Astrocyte of the hippocampus (primary cell): Measurements from ENCODE around the gene PCCA.
A peak's percentile ranks its signal among the peaks of the same experiment; 100 is the strongest.

Experiments
- DNase-seq: peaks from one replicate; pipeline ENCODE4 v3.0.0; 2011; ENCODE audit warnings: low read depth, low spot score

Gene PCCA

DNA sequence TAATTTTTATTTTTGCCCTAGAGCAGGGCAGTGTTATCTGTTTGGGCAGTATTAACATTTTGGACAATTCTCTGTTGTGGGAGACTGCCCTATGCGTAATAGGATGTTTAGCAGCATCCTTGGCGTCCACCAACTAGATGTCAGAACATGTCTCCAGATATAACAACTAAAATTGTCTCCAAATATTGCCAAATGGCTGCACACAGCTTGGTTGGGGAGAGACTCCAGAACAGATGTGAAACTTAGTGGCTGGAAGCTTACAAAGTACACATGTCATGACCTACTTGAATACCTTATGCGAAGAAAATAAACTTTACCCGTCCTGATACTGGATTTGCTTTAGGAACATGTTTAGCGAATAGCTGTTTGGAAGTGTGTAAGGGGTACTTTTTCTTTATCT is 376.7 kb downstream of the PCCA start:
- no peak for DNase-seq

DNA sequence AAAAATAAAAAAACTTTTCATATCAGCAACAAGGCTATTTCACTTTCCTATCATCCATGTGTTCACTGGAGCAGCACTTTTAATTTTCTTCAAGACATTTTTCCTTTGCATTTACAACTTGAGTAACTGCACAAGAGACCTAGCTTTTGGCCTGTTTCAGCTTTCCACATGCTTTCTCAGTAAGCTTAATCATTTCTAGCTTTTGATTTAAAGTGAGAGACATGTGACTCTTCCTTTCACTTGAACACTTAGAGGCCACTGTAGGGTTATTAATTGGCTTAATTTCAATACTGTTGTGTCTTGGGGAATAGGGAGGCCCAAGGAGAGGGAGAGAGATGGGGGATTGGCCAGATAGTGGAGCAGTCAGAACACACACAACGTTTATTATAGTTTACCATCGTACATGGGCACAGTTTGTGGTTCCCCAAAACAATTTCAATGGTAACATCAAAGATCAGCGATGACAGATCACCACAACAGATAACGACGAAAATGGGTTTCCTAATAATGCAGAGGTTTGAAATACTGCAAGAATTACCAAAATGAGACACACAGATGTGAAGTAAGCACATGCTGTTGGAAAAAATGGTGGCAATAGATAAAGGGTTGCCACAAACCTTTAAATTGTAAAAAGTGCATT is 382.1 kb downstream of the PCCA start:
- DNase-seq = no peak

DNA sequence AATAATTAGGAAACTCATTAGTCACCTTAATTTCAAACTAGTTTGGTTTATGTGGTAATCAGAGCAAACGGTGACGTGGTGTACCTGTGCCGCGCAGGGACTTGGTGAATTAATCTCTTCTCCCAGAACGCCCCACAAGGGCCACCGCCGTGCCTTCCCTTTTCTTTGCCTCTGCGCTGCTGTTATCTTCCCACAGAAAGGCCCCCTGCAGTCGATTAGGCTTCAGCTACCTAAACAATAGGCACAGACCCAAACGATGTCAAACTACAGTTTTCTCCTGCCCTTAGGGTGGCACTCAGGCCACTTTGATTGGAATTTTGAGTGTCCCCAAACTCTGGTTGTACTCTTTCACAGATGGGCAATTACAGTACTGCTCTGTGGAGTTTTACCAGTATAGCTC is 384.2 kb downstream of the PCCA start:
- DNase-seq = peak; percentile 4

DNA sequence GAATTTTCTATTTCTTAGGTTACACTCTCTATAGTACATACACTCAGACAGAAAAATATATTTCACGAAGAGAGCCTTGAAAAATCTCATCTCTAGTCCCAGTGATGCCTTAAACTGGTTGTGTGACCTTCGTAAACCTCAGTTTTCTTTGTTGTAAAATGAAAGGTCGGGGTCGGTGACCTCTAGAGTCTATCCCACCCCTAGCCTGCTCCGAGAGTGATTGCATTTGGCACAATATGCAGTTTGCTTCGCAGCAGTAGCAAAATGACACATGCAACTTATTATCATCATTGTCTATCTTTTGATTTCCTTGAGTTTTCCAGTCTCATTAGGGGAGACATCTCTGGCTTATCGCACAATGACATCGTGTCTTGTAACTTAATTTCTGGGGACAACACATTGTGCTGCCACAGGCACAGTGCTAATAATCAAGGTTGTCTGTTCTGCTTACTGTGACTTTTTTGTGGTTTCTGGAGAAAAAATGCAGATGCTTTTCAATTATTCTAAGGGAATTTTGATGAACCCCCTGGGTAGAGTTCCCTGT is 384.7 kb downstream of the PCCA start:
- no peak for DNase-seq

DNA sequence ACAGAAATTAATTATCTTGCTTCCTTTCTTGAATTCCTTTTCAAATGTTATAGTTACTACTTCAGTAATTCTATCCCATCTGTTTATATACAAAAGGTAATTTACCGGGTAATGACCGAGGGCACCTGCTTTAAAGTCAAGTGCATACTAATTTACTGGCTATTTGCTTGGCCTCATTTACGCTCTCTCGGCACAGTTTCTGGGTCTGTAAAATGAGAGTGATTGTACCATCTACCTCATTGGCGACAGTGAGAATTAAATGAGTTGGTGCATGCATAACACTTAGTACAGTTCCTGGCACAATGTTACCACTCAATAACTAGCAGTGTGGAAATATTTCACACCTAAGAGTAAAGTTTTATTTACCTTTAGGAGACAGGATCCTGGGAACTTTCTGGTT is 388.1 kb downstream of the PCCA start:
- DNase-seq = no peak

DNA sequence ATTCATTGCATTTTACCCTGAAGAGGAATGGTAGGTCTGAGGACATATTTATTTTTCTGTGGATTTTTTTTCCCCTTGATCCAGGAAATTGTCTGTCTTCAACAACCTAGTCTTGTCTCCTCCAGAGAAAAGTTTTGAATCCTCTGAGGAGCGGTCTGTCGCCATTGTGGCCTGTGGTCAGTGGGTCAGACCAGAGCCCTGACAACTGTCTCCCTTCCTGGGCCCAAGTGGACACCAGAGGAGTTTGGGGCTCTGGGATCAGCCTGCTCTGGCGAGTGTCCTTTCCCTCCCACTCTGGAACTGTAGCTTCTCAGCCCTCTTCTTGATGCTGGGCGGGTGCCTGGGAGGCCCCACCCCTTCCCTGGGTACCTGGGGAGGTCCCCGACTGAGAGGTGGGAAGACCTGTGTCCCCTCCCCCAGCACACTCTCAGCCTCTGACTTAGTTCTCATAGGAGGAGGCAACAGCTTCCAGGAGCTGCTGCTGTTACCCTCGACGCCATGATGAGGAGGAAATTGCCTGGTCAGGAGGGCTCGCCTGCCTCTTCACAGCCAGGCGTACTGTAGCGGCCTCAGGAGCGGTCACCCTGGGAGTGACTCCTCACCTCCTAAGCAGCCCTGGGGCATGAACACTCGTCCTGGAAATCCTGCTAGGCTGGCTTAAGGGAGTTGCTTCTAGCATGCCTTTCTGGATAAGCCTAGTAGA is 389.4 kb downstream of the PCCA start:
- DNase-seq = no peak

DNA sequence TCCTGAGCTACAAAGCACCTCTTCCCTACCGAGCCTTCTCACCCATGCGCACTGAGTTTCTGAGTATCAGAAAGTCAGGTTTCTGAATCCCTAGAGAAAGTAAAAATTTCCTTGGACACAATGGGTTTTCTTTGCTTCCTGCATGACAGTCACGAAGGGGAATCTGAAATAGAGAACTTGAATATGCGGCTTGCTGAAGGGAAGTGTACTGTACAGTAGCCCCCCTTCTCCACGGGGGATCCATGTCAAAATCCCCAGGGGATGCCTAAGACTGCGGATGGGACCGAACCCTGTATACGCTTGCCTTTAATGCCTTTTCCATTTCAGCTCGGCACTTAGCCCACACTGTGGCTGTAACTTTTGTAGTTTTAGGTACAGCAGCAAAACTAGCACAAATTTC is 391.8 kb downstream of the PCCA start:
- DNase-seq = no peak

DNA sequence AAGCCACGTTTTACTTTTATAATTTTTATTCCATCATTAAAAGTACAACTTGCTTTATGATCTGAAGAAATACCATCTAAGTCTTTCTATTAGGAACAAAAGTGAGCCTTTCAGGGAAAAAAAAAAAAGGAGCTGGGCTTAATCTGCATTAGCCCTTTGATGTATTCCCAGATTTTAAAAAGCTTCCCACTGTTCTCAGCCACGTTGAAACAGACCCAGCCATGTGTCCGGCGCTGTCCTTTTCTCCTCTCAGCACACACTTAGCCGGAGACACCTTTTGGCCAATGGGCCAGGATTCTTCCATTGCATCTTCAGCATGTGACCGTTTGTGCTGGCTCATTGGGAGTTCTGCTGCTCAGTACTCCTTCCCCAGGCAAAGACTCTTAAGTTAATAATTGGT is 394.2 kb downstream of the PCCA start:
- no peak for DNase-seq

DNA sequence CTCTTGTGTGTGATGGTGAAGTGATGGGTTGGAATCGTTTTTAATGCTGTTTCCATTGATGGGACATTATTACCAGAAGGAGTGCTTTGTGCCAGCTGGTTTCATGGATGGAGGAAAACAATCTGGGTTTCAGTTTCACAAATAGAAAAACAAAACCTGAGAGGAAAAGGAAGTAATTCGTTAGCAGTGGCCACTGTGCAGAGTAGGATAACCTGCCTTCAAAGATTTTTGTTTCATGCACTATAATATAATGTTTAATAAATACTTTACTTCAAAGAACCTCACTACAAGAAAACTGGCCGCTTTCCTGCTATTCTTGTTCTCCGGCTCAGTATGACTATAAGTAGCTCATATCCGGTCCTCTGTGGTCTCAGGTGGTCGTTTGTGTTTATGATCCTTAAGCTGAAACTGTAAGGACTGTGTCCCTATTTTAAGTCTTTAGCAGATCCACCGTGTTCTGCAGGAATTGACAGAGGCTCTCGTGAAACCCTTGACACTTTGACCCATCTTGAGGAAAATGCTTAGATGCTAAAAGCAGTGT is 395.0 kb downstream of the PCCA start:
- no peak for DNase-seq

DNA sequence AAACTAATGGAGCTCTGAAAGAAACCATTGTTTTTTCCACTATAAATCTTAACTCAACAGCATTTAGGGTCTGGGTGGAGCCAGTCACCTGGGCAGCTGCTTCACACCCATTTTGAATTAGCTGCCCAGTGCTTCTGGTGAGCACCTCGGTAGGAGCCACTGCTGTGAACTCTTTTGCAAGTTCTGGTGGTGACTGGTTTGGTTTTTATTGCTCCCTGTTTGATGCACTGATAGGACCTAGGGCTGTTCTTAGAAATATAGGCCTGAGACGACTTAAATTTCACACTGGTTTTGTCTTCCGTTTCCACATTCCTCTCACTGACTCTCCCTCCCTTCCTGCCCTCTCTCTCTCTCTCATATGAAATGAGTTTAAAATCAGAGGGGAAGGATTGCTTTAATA is 395.8 kb downstream of the PCCA start:
- DNase-seq = no peak

DNA sequence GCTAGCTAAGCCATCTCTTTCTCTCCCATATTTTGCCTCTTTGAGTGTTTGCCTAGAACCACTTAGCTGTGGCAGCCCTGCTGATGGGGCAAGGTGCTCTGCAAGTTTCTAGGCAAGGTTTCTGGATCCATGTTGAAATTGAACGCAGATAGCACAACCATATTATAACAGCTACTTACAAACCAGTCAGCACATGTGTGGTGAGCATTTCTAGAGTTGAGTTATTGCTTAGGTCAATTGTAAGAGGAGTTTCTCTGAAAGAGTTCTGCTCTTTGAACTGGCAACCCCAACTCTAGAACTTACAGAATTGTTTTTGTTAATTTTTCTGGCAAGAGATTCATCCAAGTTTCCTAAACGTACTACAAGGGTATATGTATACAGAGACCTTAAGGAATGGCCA is 396.4 kb downstream of the PCCA start:
- no peak for DNase-seq

DNA sequence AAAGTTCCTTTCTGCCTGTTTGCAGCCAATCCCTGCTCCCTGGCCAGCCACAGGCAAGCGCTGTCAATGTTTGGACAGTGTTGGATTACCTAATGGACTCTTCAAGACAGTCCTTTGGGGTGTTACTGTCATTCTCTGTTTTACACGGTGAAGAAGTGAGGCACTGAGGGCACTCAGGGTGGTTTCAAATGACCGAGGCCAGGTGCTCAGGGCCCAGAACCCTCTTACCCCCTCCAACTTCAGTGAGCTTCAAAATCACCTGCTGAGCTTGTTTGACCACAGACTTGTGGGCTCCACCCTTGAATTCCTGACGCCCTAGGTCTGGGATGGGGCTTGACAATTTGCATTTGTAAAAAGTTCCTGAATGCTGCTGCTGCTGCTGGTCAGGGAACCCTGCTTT is 401.8 kb downstream of the PCCA start:
- DNase-seq = peak; percentile 29

DNA sequence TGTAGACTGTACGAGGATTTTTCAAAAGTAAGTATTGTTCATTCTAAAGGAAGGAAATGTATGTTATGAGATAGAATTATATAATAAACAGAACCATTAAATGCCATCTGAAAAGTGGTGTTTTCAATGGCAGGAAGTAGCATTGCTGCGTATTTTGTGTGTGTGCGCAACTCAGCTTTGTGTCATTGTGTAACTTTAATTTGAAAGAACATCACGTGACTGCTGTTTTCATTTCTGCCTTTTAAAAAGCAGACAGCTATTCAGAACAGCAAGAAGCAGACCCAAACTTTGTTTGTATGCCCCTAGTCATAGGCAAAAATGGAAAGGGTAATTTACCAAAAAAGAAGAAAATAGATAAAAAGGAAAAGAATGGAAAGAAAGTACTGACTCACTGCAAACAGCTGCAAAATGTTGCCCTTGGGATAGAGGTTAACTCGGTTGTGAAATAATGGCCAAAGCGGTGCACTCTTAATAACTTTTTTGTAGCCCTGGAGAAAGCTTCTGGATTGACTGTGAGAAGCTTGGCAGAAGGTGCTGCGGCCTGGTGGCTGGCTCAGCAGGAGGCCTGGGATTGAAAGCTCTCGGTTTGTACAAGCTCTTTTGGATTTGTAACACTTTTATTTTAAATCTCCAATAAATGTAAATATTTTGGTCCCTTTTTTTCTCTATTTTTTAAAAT is 402.4 kb downstream of the PCCA start:
- DNase-seq = peak; percentile 55

DNA sequence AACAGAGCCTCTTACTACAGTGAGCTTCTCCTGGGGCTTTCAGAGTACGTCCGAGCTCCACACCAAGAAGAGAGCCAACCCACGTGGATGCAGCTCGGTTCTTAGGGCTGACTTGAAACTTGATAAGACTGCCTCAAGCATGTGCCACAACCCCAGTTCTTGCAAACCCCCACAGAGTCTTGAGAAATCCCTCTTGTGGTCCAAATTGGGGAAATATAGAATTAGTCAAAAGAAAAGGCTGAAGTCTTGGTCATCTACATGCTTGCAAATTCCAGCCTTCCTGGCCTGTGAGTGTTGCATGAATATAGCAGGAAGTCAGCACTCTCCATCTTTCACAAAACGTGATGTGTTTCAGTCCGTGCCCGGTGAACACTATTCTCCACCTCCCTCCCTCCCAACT is 404.5 kb downstream of the PCCA start:
- DNase-seq = no peak

DNA sequence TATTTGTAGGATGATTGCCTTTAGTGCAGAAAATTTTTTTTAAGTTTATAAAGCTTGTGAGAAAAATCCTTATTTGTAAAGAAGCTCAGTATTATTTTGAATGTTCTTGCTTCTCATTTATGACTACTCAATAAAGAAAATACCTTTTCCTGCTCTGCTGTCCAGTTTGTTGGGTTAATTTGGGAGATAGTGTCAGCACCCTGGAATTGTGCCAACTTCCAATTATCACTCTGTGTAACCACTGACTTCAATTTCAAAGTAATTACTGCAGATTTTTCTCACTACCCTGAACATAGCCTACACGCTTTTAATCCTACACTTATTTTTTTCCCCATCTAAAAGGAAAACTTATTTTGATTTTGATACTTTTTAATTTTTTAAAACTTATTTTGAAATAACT is 406.6 kb downstream of the PCCA start:
- no peak for DNase-seq

DNA sequence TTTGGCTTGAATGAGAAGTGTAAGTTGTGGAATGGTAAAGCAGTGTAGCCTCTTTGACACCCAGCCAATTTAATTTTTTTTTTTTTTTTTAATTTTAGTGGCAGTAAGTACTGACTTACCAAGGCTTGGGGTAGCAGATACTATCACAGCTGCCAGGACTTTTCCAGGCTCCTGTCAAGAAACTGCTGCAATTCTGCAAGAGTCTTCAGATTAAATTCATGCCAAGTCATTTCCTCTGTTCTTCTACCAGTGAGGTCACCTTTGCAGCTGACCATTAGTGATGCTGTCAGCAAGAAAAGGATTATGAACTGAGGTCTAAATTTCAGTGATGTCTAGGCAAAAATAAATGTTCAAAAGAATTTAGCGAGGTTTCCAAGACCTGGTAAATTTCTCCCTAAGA is 408.5 kb downstream of the PCCA start:
- DNase-seq = no peak

DNA sequence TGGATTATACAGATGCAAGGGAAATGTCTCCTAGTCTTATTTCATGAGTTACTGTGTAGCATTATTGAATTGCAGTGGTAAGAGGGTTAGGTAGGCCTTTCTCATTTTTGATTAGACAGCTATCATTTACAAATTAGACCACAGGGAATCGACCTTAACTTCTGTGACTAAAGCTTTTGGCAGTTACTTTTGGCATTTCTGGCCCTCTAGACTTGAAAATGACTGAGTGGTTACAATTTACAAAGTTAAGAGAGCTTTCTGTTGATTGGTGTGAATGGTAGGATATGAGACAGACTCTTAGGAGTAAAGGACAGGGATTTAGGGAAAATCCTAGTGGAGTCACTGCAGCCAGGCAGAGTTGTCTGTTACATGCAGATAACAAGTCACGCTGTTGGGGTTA is 413.6 kb downstream of the PCCA start:
- DNase-seq = no peak

DNA sequence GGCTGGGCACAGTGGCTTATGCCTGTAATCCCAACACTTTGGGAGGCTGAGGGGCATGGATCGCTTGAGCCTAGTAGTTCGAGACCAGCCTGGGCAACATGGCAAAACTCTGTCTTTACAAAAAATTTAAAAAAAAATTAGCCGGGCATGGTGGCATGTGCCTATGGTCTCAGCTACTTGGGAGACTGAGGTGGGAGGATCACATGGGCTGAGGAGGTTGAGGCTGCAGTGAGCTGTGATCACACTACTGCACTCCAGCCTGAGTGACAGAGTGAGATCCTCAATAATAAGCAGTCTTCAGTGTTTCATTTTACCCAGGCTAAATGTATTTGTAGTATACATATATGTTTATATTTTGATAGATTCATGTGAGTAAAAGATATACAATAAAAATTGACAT is 414.7 kb downstream of the PCCA start:
- no peak for DNase-seq

DNA sequence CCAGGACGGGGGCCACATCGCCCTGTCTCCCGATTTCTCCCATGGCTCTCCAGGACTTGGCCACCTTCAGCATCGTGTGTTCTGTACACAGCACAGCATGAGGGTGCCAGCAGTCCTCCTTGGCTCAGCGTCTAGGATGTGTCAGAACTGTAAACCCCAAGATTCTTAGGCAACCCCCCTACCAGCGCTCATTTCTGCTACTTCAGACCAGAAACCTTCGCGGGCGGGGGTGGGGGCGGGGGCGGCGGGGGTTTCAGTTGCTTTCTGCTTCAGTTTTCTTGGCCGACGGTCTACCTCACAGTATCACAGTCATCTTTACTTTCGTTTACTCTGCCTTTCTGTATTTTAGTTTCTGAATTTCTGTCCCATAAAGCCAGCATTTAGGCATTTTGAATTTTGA is 417.3 kb downstream of the PCCA start:
- no peak for DNase-seq

DNA sequence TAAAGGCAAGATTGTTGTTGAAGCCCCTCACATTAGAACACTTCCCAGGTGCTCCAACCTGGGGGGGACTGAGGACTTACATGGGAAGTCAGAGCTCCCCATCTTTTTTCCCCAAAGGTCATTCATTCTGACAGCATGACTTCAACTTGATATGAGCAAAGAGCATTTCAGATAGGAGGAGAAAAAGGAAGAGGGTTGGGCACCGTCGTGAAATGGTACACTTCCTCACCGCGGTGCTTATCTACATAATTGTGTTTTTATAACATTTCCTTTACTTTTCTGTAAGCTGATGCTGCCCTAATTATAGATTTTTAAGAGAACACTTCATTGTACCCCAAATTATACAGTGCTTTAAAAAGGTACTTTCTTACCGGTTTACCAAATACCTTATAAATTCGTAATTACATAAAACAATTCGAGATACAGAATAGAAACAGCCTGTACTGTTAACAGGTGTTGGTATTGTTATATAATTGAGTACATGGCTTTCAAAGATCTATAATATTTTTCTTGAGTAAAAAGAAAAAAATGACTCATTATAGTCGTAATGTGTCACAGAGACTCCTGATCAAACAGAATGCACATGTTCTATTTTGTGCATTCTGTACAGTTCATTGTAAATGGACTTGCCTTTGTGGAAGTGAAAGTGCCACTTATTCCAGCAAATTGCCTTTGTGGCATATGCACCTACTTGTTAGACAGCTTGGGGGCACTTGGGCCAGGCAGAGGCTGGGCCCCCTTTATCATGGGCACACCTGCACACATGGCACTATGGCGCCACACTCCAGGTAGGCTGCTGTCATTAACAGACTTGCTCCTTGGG is 417.9 kb downstream of the PCCA start:
- no peak for DNase-seq

DNA sequence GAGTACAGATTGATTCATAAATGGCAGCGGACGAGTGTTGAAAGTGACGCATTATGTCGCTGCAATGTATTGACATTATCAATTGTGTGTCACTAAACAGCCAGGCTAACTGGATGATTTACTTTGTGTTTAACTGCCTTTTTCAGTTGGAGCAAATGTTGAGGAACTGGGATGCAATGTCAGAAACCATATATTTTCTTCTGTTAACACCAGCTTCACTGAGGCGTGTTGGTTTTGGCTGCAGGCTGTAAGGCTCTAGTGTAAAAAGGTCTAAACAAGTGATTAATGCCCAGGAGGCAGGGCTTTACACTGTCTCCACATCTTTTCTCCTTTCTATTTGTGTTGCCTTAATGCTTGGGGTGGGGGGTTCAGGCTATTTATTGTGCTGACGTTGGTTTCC is 419.6 kb downstream of the PCCA start:
- no peak for DNase-seq

DNA sequence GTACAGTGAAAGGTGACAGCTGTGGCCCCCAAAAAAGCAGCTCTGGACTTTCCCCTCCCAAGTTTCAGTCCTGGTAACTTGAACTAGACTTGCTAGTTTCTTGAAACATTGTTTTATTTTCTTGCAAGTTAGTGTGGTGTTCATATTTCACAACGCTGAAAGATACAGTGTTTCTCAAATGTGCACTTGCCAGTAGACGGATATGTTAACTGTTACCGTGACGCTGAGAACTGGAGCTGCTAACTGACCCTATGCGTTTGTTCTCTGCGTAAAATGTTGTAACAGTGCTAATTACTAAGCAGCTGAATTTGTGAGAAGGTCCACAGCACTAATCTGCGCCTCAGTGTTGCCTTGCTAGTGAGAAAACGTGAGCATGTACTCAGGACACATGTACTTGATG is 420.1 kb downstream of the PCCA start:
- DNase-seq = no peak
